Activated T-helper 17 cell treated with anti-CD3 and anti-CD28 coated beads, Interleukin-2, amount 50 U/mL, for 72 hours (primary cell): Measurements from ENCODE around the gene TRAF3. TPM values are rescaled to one million over a fixed set of nuclear protein-coding genes. Genes with fewer than 3 reads are reported as not detected.
"Not testable (repeated sequence)": the region's sequence is repeated elsewhere in the genome, so short reads cannot be mapped to it uniquely, and the experiment has no call there.

Source experiments
- ATAC-seq: fragments of 150-1000 bp; cut with Tn5 transposase; replicated peaks from 2 replicates; pipeline ENCODE4 v1.10.0; 2021; ENCODE audit warnings: mild to moderate bottlenecking, moderate library complexity
- H3K27ac Mint-ChIP-seq: one replicate; pipeline ENCODE4 v1.8.0; 2022; ENCODE audit warnings: mixed read lengths
- H3K27me3 Mint-ChIP-seq: one replicate; pipeline ENCODE4 v1.8.0; 2022; ENCODE audit warnings: mixed read lengths
- H3K36me3 Mint-ChIP-seq: one replicate; pipeline ENCODE4 v1.8.0; 2022; ENCODE audit warnings: low read depth, mild to moderate bottlenecking, mixed read lengths
- H3K4me1 Mint-ChIP-seq: one replicate; pipeline ENCODE4 v1.8.0; 2022; ENCODE audit warnings: mixed read lengths
- H3K4me3 Mint-ChIP-seq: one replicate; pipeline ENCODE4 v1.8.0; 2022; ENCODE audit warnings: mild to moderate bottlenecking, mixed read lengths
- H3K9me3 Mint-ChIP-seq: one replicate; pipeline ENCODE4 v1.8.0; 2022; ENCODE audit warnings: mixed read lengths
- total RNA-seq, 2 donors: library from RNA; stranded (reverse); gene quantifications; one replicate each; pipeline ENCODE4 v1.2.3, GENCODE V29; 2022

Gene TRAF3
- total RNA-seq, 2 donors from 2014 or later = 61.7 to 133 TPM

DNA sequence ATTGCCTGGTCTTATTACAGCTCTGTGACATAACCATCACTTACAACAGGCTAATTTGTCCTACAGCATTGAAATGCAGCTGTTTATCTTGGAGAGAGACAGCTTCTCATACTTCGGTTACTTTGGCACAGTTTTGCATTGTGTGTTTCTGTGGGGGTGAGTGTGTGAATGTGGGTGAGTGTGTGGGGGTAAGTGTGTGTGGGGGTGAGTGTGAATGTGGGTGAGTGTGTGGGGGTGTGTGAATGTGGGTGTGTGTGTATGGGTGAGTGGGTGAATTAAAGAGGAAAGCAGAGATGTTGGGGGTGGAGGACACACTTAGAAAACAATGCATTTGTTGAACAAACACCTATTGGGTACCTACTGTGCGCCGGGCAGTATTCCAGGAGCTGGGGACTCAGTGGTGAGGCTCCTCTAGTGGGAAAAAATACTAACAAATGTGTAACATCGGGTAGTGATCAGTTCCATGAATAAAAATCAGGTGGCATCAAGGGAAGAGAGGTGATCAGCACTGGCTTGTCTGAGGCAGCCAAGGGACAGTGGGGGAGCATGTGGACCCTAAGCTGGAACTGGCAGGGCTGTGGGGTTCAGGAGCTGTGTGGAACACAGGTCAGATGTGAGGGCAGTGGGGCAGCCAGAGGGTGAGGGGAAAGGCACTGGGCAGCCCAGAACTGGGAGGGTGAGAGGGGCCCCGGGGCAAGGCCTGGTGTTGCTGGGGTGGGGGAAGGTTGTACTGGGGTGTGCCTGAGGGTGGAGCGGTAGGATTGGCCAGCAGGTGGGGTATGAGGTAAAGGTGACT, 101.1 kb downstream of the TRAF3 start:
- ATAC-seq = no peak
- Mint-ChIP-seq H3K9me3 (no peaks in the 10 kb centered on the region), H3K36me3 (no peaks in the 10 kb centered on the region), H3K27ac (no peak overlapping the region), H3K4me3 (no peak overlapping the region), H3K27me3 (no peaks in the 10 kb centered on the region), H3K4me1 (peaks cover 22% of the 10 kb centered on the region)

- ATAC-seq = no peak
- peaks cover 25% of the 10 kb centered on the region for H3K4me1 Mint-ChIP-seq
- no peaks in the 10 kb centered on the region for H3K36me3 Mint-ChIP-seq
- no peak overlapping the region for H3K27ac Mint-ChIP-seq
- no peaks in the 10 kb centered on the region for H3K27me3 Mint-ChIP-seq
- H3K9me3 Mint-ChIP-seq = no peaks in the 10 kb centered on the region
- H3K4me3 Mint-ChIP-seq = no peak overlapping the region
These were observed 101.8 kb downstream of the TRAF3 start for GRCh38 chr14:102878970-102879460.

GRCh38 chr14:102882226-102882906, 105.1 kb downstream of the TRAF3 start:
- ATAC-seq = no peak
- Mint-ChIP-seq H3K4me1 (peaks cover 28% of the 10 kb centered on the region), H3K36me3 (no peaks in the 10 kb centered on the region), H3K4me3 (peak overlapping the region; percentile 39), H3K27ac (peak overlapping the region; percentile 62), H3K9me3 (no peaks in the 10 kb centered on the region), H3K27me3 (no peaks in the 10 kb centered on the region)

- no peaks in the 10 kb centered on the region for H3K36me3 Mint-ChIP-seq
- peak; percentile 95 for ATAC-seq
- H3K27ac Mint-ChIP-seq = peak overlapping the region; percentile 62
- H3K27me3 Mint-ChIP-seq = no peaks in the 10 kb centered on the region
- H3K4me3 Mint-ChIP-seq = peak overlapping the region; percentile 39
- H3K4me1 Mint-ChIP-seq = peaks cover 28% of the 10 kb centered on the region
- no peaks in the 10 kb centered on the region for H3K9me3 Mint-ChIP-seq
These were observed 105.9 kb downstream of the TRAF3 start for GRCh38 chr14:102883089-102883541.

GRCh38 chr14:102883554-102883953, 106.3 kb downstream of the TRAF3 start:
- no peaks in the 10 kb centered on the region for H3K36me3 Mint-ChIP-seq
- no peaks in the 10 kb centered on the region for H3K9me3 Mint-ChIP-seq
- peaks cover 28% of the 10 kb centered on the region for H3K4me1 Mint-ChIP-seq
- peak overlapping the region; percentile 62 for H3K27ac Mint-ChIP-seq
- no peak for ATAC-seq
- H3K27me3 Mint-ChIP-seq = no peaks in the 10 kb centered on the region
- H3K4me3 Mint-ChIP-seq = peak overlapping the region; percentile 39

DNA sequence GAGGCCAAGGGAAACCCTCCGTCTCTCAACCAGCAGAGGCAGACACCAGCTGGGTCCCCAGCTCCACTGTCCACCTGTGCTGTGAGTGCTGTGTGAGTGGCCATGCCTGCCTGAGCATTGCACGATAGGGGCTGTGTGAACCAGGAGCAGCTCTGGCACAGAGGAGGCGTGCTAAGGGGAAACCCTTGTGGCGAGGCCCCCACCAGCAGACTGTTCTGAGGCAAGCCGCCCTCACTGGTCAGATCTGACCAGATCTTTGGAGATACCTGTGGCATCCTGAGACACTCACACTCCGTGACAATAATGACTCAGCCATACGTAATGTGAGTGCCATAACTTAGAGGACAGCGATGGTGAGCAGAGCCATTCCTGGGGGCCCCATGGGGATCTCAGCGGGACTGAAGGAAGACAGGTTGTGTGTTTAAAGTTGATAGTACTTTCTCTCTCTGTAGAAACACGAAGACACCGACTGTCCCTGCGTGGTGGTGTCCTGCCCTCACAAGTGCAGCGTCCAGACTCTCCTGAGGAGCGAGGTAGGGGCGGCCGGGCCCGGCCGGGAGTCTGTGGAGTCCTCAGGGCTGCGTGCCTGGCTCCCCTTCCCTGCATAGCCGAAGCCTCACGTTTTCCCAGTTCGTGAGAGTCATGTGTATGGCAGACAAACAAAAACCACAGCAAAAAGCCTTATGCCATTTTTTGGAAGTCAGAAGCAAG, 108.6 kb downstream of the TRAF3 start:
- peak overlapping the region; percentile 46 for H3K27ac Mint-ChIP-seq
- no peaks in the 10 kb centered on the region for H3K9me3 Mint-ChIP-seq
- ATAC-seq = no peak
- no peaks in the 10 kb centered on the region for H3K36me3 Mint-ChIP-seq
- H3K4me1 Mint-ChIP-seq = peaks cover 28% of the 10 kb centered on the region
- no peak overlapping the region for H3K4me3 Mint-ChIP-seq
- H3K27me3 Mint-ChIP-seq = no peaks in the 10 kb centered on the region

DNA sequence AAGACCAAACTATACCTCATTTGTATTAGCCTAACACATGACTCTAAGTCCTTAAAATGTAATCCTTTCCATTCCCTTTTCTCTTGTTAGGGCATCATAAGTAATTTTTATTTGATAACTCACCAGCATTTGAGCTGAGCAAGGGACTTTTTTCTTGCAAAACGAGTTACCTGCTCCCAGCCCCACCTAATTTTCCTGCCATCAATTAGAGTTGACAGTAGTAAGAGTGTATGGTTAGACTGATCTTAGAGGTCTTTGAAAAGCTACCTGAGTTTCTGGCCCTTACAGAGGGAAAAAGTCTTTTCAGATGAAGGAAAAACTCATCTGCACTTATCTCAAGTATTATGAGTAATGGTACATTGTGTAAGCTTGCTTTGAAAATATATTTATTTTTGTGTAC, 111.5 kb downstream of the TRAF3 start:
- no peaks in the 10 kb centered on the region for H3K36me3 Mint-ChIP-seq
- no peak for ATAC-seq
- no peak overlapping the region for H3K27ac Mint-ChIP-seq
- no peaks in the 10 kb centered on the region for H3K9me3 Mint-ChIP-seq
- H3K4me1 Mint-ChIP-seq = peaks cover 4% of the 10 kb centered on the region
- no peaks in the 10 kb centered on the region for H3K27me3 Mint-ChIP-seq
- no peak overlapping the region for H3K4me3 Mint-ChIP-seq

DNA sequence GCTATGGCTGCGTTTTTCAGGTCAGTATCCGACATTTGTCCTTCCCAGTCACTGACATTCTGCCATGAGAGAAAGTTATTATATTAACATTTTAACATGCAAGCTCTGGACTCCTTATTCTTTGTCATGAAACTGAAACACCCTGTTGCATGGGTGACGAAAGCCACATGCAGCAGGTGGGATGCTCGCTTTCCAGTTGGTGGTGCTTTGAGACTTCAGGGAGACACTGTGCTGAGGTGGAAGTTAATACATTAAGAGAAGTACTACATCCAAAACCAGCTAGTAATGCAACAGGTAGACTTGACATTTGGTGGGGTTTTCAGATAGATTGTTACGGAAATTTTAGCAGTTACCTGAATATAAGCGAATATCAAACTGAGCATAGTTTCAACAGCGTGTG, 112.4 kb downstream of the TRAF3 start:
- Mint-ChIP-seq H3K36me3 (no peaks in the 10 kb centered on the region), H3K27me3 (no peaks in the 10 kb centered on the region), H3K4me1 (no peaks in the 10 kb centered on the region), H3K9me3 (no peaks in the 10 kb centered on the region), H3K4me3 (no peak overlapping the region), H3K27ac (no peak overlapping the region)
- no peak for ATAC-seq

- no peaks in the 10 kb centered on the region for H3K36me3 Mint-ChIP-seq
- H3K9me3 Mint-ChIP-seq = no peaks in the 10 kb centered on the region
- no peaks in the 10 kb centered on the region for H3K27me3 Mint-ChIP-seq
- peak overlapping the region; percentile 41 for H3K27ac Mint-ChIP-seq
- H3K4me3 Mint-ChIP-seq = no peak overlapping the region
- ATAC-seq = no peak
- no peaks in the 10 kb centered on the region for H3K4me1 Mint-ChIP-seq
These were observed 113.9 kb downstream of the TRAF3 start for GRCh38 chr14:102891111-102891510.

DNA sequence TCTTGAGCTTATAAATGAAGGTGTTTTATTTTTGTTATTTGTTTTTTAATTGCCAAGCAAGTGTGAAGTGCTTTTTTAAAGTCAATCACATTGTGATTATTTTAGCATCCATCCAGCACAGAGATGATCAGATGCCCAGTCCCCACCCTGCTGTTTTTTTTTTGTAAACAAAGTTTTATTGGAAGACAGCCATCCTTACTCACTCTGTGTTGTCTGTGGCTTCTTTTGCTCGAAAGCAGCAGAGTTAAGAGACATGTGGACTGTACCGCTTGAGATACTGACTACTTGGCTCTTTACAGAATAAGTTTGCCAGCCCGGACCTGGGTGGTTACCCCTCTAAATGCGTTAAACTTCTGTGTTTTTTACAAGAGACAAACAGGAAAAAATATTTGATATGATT, 114.3 kb downstream of the TRAF3 start:
- H3K27me3 Mint-ChIP-seq = no peaks in the 10 kb centered on the region
- no peak overlapping the region for H3K4me3 Mint-ChIP-seq
- no peak for ATAC-seq
- peak overlapping the region; percentile 41 for H3K27ac Mint-ChIP-seq
- no peaks in the 10 kb centered on the region for H3K9me3 Mint-ChIP-seq
- H3K4me1 Mint-ChIP-seq = no peaks in the 10 kb centered on the region
- no peaks in the 10 kb centered on the region for H3K36me3 Mint-ChIP-seq

- no peak for ATAC-seq
- Mint-ChIP-seq H3K4me1 (peaks cover under 1% of the 10 kb centered on the region), H3K36me3 (no peaks in the 10 kb centered on the region), H3K4me3 (no peak overlapping the region), H3K27me3 (no peaks in the 10 kb centered on the region), H3K9me3 (no peaks in the 10 kb centered on the region), H3K27ac (no peak overlapping the region)
These were observed 115.4 kb downstream of the TRAF3 start for GRCh38 chr14:102892651-102893050.

GRCh38 chr14:102893452-102893851, 116.2 kb downstream of the TRAF3 start:
- Mint-ChIP-seq H3K27me3 (no peaks in the 10 kb centered on the region), H3K4me1 (peaks cover 6% of the 10 kb centered on the region), H3K36me3 (no peaks in the 10 kb centered on the region), H3K27ac (no peak overlapping the region), H3K4me3 (no peak overlapping the region), H3K9me3 (no peaks in the 10 kb centered on the region)
- peak; percentile 39 for ATAC-seq

GRCh38 chr14:102896735-102897134, 119.5 kb downstream of the TRAF3 start:
- not testable (repeated sequence) for H3K36me3 Mint-ChIP-seq, H3K27me3 Mint-ChIP-seq, H3K4me3 Mint-ChIP-seq, ATAC-seq, H3K9me3 Mint-ChIP-seq, H3K4me1 Mint-ChIP-seq
- H3K27ac Mint-ChIP-seq = peak overlapping the region; percentile 15

- no peaks in the 10 kb centered on the region for H3K9me3 Mint-ChIP-seq
- ATAC-seq = no peak
- H3K27ac Mint-ChIP-seq = peak overlapping the region; percentile 15
- no peak overlapping the region for H3K4me3 Mint-ChIP-seq
- no peaks in the 10 kb centered on the region for H3K36me3 Mint-ChIP-seq
- H3K4me1 Mint-ChIP-seq = peaks cover 10% of the 10 kb centered on the region
- no peaks in the 10 kb centered on the region for H3K27me3 Mint-ChIP-seq
These were observed 120.2 kb downstream of the TRAF3 start for GRCh38 chr14:102897299-102898027.
